ENCODE measurements around the gene BRD4. TPM values are rescaled to one million over a fixed set of nuclear protein-coding genes. Genes with fewer than 3 reads are reported as not detected.

Gene BRD4
- polyA plus RNA-seq, 1 donor (not counting 4 experiments of a cell fraction or from before 2014, with no cell fraction given), result 5.5 TPM

GRCh38 chr19:15371119-15371518 lies 38.8 kb upstream of the BRD4 start:
- Histone ChIP-seq H2AFZ (ENCODE audit: control insufficient read depth, low read length) (no peak overlapping the region), H3K4me2 (ENCODE audit: control insufficient read depth, extremely low read depth, insufficient read depth, low read depth, low read length) (no peak overlapping the region), H3K4me3 (ENCODE audit: control insufficient read depth in 2 of 3, extremely low read depth in 1 of 3, insufficient read depth in 2 of 3, low read depth in 1 of 3, low read length in 3 of 3) (no peak overlapping the region), H3K36me3 (ENCODE audit: control insufficient read depth in 2 of 2, extremely low read depth in 1 of 2, insufficient read depth in 2 of 2, low read length in 2 of 2) (peaks cover 47 to 62% of the 10 kb centered on the region in 2 experiments), H3K4me1 (ENCODE audit: control insufficient read depth, extremely low read depth, insufficient read depth, low read length) (no peaks in the 10 kb centered on the region), H3K27me3 (ENCODE audit: control insufficient read depth, extremely low read depth, insufficient read depth, low read length) (no peaks in the 10 kb centered on the region), H3K9ac (ENCODE audit: control insufficient read depth, extremely low read depth, insufficient read depth, low read length) (no peak overlapping the region), H3K9me1 (ENCODE audit: control insufficient read depth, extremely low read depth, insufficient read depth, low read length) (no peaks in the 10 kb centered on the region), H3K79me2 (ENCODE audit: control insufficient read depth, insufficient read depth, low read length) (peaks cover 37% of the 10 kb centered on the region), H3K27ac (ENCODE audit: control insufficient read depth, insufficient read depth, low read length) (no peak overlapping the region), H4K20me1 (ENCODE audit: control insufficient read depth, extremely low read depth, insufficient read depth, low read length) (peaks cover 4% of the 10 kb centered on the region), H3K9me3 (ENCODE audit: control insufficient read depth, low read depth, low read length) (no peaks in the 10 kb centered on the region)
- no peak for DNase-seq (ENCODE audit: low read depth, low spot score)
- dilution Hi-C loops (cut with MboI; ENCODE audit: extremely low pct_ligation_motif_present, low sequenced_read_pairs), result no loop called here
- FAIRE-seq, result no peak
- no peak for TF ChIP-seq CTCF (optimal IDR thresholded peaks at IDR 0.05 in 1 of 3, IDR thresholded peaks at IDR 0.05 in 1 of 3, conservative IDR thresholded peaks at IDR 0.05 in 1 of 3; ENCODE audit: extremely low read depth in 1 of 3, insufficient read depth in 2 of 3, low read length in 3 of 3)
- TF ChIP-seq EZH2 (IDR thresholded peaks at IDR 0.05; ENCODE audit: low read length), result no peak

GRCh38 chr19:15369594-15369891 lies 37.2 kb upstream of the BRD4 start:
- peaks cover 23% of the 10 kb centered on the region for H3K79me2 ChIP-seq (ENCODE audit: control insufficient read depth, insufficient read depth, low read length)
- no peaks in the 10 kb centered on the region for H4K20me1 ChIP-seq (ENCODE audit: control insufficient read depth, extremely low read depth, insufficient read depth, low read length)
- TF ChIP-seq CTCF (optimal IDR thresholded peaks at IDR 0.05 in 1 of 3, IDR thresholded peaks at IDR 0.05 in 1 of 3, conservative IDR thresholded peaks at IDR 0.05 in 1 of 3; ENCODE audit: extremely low read depth in 1 of 3, insufficient read depth in 2 of 3, low read length in 3 of 3) (no peak), EZH2 (IDR thresholded peaks at IDR 0.05; ENCODE audit: low read length) (no peak)

More at GRCh38 chr19:15369594-15369891, 37.2 kb upstream of the BRD4 start:
- dilution Hi-C loops (cut with MboI; ENCODE audit: extremely low pct_ligation_motif_present, low sequenced_read_pairs), result no loop called here
- Histone ChIP-seq H3K27me3 (ENCODE audit: control insufficient read depth, extremely low read depth, insufficient read depth, low read length) (no peaks in the 10 kb centered on the region), H3K27ac (ENCODE audit: control insufficient read depth, insufficient read depth, low read length) (no peak overlapping the region), H2AFZ (ENCODE audit: control insufficient read depth, low read length) (no peak overlapping the region), H3K9me3 (ENCODE audit: control insufficient read depth, low read depth, low read length) (no peaks in the 10 kb centered on the region), H3K4me1 (ENCODE audit: control insufficient read depth, extremely low read depth, insufficient read depth, low read length) (no peaks in the 10 kb centered on the region), H3K36me3 (ENCODE audit: control insufficient read depth in 2 of 2, extremely low read depth in 1 of 2, insufficient read depth in 2 of 2, low read length in 2 of 2) (peaks cover 46 to 52% of the 10 kb centered on the region in 2 experiments), H3K4me3 (ENCODE audit: control insufficient read depth in 2 of 3, extremely low read depth in 1 of 3, insufficient read depth in 2 of 3, low read depth in 1 of 3, low read length in 3 of 3) (no peak overlapping the region), H3K4me2 (ENCODE audit: control insufficient read depth, extremely low read depth, insufficient read depth, low read depth, low read length) (no peak overlapping the region), H3K9ac (ENCODE audit: control insufficient read depth, extremely low read depth, insufficient read depth, low read length) (no peak overlapping the region), H3K9me1 (ENCODE audit: control insufficient read depth, extremely low read depth, insufficient read depth, low read length) (no peaks in the 10 kb centered on the region)
- FAIRE-seq (no peak), DNase-seq (ENCODE audit: low read depth, low spot score) (no peak)
